ENCODE measurements around the gene STYX. TPM values are rescaled to one million over a fixed set of nuclear protein-coding genes. Genes with fewer than 3 reads are reported as not detected.

The STYX gene
- total and polyA plus RNA-seq, 2 of the 8 experiments (the other 6 are each of a cell fraction or from before 2014, with no cell fraction given) = 8.3 to 29.0 TPM

DNA sequence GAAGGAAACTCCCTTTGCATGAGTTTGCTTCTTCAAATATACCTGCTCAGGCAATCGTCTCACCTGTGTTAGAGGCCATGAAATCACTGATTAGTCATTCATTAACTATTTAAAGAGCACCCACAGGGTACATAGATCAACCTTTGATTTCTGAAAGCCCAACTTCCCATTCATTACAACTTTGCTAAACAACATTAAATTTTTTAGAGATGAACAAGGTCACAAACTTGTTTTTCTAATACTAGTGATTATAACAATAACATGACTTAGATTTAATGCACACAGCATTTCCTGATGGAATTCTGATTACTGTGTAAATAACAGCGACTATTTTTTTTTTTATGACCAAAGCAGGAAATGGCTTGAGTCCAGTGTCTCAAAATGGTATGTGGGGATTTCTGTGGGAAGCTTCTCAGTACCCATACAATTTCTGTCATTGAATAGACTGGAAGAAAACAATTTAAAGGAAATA, 29.2 kb upstream of the STYX start (continued):
- TF ChIP-seq CHD1 (IDR thresholded peaks at IDR 0.05; ENCODE audit: low read depth, low read length) (no peak), KDM4A (IDR thresholded peaks at IDR 0.05; ENCODE audit: low read depth, low read length, severe bottlenecking) (no peak), ATF2 (IDR thresholded peaks at IDR 0.05; ENCODE audit: low read length) (no peak), SP4 (IDR thresholded peaks at IDR 0.05; ENCODE audit: low read length) (no peak), POU5F1 (IDR thresholded peaks at IDR 0.05; ENCODE audit: low read depth, low read length) (no peak)
- TF ChIP-seq, protein P1, sequence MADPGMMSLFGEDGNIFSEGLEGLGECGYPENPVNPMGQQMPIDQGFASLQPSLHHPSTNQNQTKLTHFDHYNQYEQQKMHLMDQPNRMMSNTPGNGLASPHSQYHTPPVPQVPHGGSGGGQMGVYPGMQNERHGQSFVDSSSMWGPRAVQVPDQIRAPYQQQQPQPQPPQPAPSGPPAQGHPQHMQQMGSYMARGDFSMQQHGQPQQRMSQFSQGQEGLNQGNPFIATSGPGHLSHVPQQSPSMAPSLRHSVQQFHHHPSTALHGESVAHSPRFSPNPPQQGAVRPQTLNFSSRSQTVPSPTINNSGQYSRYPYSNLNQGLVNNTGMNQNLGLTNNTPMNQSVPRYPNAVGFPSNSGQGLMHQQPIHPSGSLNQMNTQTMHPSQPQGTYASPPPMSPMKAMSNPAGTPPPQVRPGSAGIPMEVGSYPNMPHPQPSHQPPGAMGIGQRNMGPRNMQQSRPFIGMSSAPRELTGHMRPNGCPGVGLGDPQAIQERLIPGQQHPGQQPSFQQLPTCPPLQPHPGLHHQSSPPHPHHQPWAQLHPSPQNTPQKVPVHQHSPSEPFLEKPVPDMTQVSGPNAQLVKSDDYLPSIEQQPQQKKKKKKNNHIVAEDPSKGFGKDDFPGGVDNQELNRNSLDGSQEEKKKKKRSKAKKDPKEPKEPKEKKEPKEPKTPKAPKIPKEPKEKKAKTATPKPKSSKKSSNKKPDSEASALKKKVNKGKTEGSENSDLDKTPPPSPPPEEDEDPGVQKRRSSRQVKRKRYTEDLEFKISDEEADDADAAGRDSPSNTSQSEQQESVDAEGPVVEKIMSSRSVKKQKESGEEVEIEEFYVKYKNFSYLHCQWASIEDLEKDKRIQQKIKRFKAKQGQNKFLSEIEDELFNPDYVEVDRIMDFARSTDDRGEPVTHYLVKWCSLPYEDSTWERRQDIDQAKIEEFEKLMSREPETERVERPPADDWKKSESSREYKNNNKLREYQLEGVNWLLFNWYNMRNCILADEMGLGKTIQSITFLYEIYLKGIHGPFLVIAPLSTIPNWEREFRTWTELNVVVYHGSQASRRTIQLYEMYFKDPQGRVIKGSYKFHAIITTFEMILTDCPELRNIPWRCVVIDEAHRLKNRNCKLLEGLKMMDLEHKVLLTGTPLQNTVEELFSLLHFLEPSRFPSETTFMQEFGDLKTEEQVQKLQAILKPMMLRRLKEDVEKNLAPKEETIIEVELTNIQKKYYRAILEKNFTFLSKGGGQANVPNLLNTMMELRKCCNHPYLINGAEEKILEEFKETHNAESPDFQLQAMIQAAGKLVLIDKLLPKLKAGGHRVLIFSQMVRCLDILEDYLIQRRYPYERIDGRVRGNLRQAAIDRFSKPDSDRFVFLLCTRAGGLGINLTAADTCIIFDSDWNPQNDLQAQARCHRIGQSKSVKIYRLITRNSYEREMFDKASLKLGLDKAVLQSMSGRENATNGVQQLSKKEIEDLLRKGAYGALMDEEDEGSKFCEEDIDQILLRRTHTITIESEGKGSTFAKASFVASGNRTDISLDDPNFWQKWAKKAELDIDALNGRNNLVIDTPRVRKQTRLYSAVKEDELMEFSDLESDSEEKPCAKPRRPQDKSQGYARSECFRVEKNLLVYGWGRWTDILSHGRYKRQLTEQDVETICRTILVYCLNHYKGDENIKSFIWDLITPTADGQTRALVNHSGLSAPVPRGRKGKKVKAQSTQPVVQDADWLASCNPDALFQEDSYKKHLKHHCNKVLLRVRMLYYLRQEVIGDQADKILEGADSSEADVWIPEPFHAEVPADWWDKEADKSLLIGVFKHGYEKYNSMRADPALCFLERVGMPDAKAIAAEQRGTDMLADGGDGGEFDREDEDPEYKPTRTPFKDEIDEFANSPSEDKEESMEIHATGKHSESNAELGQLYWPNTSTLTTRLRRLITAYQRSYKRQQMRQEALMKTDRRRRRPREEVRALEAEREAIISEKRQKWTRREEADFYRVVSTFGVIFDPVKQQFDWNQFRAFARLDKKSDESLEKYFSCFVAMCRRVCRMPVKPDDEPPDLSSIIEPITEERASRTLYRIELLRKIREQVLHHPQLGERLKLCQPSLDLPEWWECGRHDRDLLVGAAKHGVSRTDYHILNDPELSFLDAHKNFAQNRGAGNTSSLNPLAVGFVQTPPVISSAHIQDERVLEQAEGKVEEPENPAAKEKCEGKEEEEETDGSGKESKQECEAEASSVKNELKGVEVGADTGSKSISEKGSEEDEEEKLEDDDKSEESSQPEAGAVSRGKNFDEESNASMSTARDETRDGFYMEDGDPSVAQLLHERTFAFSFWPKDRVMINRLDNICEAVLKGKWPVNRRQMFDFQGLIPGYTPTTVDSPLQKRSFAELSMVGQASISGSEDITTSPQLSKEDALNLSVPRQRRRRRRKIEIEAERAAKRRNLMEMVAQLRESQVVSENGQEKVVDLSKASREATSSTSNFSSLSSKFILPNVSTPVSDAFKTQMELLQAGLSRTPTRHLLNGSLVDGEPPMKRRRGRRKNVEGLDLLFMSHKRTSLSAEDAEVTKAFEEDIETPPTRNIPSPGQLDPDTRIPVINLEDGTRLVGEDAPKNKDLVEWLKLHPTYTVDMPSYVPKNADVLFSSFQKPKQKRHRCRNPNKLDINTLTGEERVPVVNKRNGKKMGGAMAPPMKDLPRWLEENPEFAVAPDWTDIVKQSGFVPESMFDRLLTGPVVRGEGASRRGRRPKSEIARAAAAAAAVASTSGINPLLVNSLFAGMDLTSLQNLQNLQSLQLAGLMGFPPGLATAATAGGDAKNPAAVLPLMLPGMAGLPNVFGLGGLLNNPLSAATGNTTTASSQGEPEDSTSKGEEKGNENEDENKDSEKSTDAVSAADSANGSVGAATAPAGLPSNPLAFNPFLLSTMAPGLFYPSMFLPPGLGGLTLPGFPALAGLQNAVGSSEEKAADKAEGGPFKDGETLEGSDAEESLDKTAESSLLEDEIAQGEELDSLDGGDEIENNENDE (IDR thresholded peaks at IDR 0.05; ENCODE audit: insufficient replicate concordance, low read length) = no peak

All from H1 (cell line).